Testis (tissue), 2 donors: ENCODE measurements around the gene KRTAP5-11.

ENCODE experiments used
- POLR2A ChIP-seq: fragments of 450-650 bp; IDR thresholded peaks from one replicate; pipeline ENCODE4 v1.6.1; 2017; ENCODE audit warnings: antibody characterized with exemption, mild to moderate bottlenecking, moderate library complexity
- TF ChIP-seq, protein P1 (sequence below), 3 experiments: fragments of 450-650 bp in 2 of 3; fragments of 200-600 bp in 1 of 3; sonication (generic) in 1 of 3; IDR thresholded peaks; one replicate each; pipeline ENCODE4 v1.5.1; 2016 to 2019; ENCODE audit warnings: antibody characterized with exemption in 3 of 3, mild to moderate bottlenecking in 2 of 3, moderate library complexity in 1 of 3

DNA sequence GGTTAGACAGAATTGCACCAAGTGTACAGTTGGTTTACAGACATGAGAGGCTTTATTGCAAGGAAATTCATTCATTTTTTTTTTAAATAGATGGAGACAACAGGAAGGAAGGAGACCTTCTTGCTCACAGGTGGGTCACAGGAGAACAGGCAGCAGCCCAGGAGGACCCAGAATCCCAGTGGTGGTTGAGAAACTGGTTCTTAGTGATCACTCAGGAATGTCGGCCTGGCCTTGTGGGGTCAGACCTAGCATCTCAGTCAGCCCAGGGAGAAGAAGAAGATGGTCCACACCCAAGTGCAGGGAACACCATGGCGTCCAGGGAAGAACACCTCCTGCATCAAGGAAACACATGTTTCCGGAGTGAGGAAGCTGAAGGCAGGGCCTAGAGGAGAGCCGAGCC is 849 bp downstream of the KRTAP5-11 start:
- TF ChIP-seq, protein P1, sequence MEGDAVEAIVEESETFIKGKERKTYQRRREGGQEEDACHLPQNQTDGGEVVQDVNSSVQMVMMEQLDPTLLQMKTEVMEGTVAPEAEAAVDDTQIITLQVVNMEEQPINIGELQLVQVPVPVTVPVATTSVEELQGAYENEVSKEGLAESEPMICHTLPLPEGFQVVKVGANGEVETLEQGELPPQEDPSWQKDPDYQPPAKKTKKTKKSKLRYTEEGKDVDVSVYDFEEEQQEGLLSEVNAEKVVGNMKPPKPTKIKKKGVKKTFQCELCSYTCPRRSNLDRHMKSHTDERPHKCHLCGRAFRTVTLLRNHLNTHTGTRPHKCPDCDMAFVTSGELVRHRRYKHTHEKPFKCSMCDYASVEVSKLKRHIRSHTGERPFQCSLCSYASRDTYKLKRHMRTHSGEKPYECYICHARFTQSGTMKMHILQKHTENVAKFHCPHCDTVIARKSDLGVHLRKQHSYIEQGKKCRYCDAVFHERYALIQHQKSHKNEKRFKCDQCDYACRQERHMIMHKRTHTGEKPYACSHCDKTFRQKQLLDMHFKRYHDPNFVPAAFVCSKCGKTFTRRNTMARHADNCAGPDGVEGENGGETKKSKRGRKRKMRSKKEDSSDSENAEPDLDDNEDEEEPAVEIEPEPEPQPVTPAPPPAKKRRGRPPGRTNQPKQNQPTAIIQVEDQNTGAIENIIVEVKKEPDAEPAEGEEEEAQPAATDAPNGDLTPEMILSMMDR (IDR thresholded peaks at IDR 0.05) = no peak
- no peak for TF ChIP-seq POLR2A
